Measurements from ENCODE around the gene APLP1. TPM values are rescaled to one million over a fixed set of nuclear protein-coding genes. Genes with fewer than 3 reads are reported as not detected.
A peak's percentile ranks its signal among the peaks of the same experiment; 100 is the strongest.
"Not testable (repeated sequence)": the region's sequence is repeated elsewhere in the genome, so short reads cannot be mapped to it uniquely, and the experiment has no call there.

The APLP1 gene
- total RNA-seq, 4 donors from 2014 or later, result 0.27 to 0.33 TPM; not detected in 2

DNA sequence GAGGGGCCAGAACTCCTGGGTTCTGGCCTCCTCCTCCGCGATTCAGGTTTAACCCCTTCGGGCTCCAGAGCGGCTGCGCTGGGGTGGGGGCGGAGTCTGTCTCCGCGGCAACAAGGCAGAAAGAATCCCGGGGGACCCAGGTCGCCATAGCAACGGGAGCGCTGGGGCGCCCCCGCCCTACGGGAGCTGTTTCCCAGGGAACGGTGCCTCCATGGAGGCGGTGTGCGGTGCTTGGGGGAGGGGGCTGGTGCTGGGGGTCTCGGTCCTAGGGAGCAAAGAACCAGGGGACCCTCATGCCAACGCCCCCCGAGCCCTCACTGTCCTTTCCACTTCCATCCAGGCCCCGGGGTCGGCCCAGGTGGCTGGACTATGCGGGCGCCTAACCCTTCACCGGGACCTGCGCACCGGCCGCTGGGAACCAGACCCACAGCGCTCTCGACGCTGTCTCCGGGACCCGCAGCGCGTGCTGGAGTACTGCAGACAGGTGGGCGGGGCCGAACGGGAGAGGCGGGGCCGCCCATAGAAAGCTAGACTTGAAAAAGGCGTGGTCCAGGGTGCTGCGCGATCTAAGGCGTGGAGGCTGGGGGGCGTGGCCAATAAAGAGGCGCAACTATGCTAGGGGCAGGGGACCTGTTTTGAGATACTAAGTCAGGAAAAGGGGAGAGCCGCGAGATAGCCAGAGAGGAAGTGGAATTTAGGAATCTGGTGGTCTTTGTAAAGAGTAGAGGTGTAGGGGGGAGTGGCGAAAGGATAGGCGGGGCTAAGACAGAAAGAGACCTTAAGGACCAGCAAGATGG, 1.2 kb downstream of the APLP1 start:
- no peak for DNase-seq
- intact Hi-C loops (cut with DNase I; ENCODE audit: low total_unique reads), result no loop called here

GRCh38 chr19:35870124-35870736, 1.9 kb downstream of the APLP1 start:
- in situ Hi-C loops (cut with MboI; ENCODE audit: low sequenced_read_pairs in 4 of 4); intact Hi-C loops (cut with DNase I; ENCODE audit: low total_unique reads); DNase-seq; H3K27ac ChIP-seq; H3K36me3 ChIP-seq; H3K9me3 ChIP-seq; ATAC-seq: not testable (repeated sequence)
- Histone ChIP-seq H3K4me3 (peak overlapping the region in 2 of 4 donors; percentile 17 to 40), H3K27me3 (peaks cover 36 to 52% (median 37%) of the 10 kb centered on the region in 3 donors), H3K4me1 (peaks cover 7 to 15% of the 10 kb centered on the region in 2 donors)

More for the DNA sequence above, 1.2 kb downstream of the APLP1 start:
- TF ChIP-seq, protein P1, sequence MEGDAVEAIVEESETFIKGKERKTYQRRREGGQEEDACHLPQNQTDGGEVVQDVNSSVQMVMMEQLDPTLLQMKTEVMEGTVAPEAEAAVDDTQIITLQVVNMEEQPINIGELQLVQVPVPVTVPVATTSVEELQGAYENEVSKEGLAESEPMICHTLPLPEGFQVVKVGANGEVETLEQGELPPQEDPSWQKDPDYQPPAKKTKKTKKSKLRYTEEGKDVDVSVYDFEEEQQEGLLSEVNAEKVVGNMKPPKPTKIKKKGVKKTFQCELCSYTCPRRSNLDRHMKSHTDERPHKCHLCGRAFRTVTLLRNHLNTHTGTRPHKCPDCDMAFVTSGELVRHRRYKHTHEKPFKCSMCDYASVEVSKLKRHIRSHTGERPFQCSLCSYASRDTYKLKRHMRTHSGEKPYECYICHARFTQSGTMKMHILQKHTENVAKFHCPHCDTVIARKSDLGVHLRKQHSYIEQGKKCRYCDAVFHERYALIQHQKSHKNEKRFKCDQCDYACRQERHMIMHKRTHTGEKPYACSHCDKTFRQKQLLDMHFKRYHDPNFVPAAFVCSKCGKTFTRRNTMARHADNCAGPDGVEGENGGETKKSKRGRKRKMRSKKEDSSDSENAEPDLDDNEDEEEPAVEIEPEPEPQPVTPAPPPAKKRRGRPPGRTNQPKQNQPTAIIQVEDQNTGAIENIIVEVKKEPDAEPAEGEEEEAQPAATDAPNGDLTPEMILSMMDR (IDR thresholded peaks at IDR 0.05 in 4 of 5, conservative IDR thresholded peaks at IDR 0.05 in 1 of 5), result no peak
- TF ChIP-seq POLR2A (IDR thresholded peaks at IDR 0.05), result no peak
- peaks cover 7 to 15% of the 10 kb centered on the region in 2 donors for H3K4me1 ChIP-seq
- H3K9me3 ChIP-seq, result no peaks in the 10 kb centered on the region
- peak overlapping the region in 3 of 4 donors; percentile 40 to 50 (median 44) for H3K4me3 ChIP-seq
- H3K27ac ChIP-seq, result no peak overlapping the region
- ATAC-seq, result no peak
- peaks cover 36 to 54% (median 37%) of the 10 kb centered on the region in 3 donors for H3K27me3 ChIP-seq
- H3K36me3 ChIP-seq, result no peaks in the 10 kb centered on the region
- in situ Hi-C loops (cut with MboI; ENCODE audit: low sequenced_read_pairs in 4 of 4), result no loop called here

- in situ Hi-C loops (cut with MboI; ENCODE audit: low sequenced_read_pairs in 4 of 4), result no loop called here
- Histone ChIP-seq H3K9me3 (no peaks in the 10 kb centered on the region), H3K36me3 (no peaks in the 10 kb centered on the region), H3K4me3 (no peak overlapping the region), H3K27ac (no peak overlapping the region), H3K4me1 (peaks cover 7 to 15% of the 10 kb centered on the region in 2 donors), H3K27me3 (peaks cover 36 to 46% (median 37%) of the 10 kb centered on the region in 3 donors)
- DNase-seq, result no peak
- intact Hi-C loops (cut with DNase I; ENCODE audit: low total_unique reads), result no loop called here
- ATAC-seq, result no peak
- TF ChIP-seq, protein P1 (IDR thresholded peaks at IDR 0.05 in 4 of 5, conservative IDR thresholded peaks at IDR 0.05 in 1 of 5), result no peak
- TF ChIP-seq POLR2A (IDR thresholded peaks at IDR 0.05), result no peak
Observed at GRCh38 chr19:35870798-35871197, 2.4 kb downstream of the APLP1 start.

- H3K9me3 ChIP-seq, result no peaks in the 10 kb centered on the region
- H3K27ac ChIP-seq, result no peak overlapping the region
- no peak for DNase-seq
- no peak for ATAC-seq
- H3K36me3 ChIP-seq, result no peaks in the 10 kb centered on the region
- in situ Hi-C loops (cut with MboI; ENCODE audit: low sequenced_read_pairs in 4 of 4), result no loop called here
- peaks cover 7 to 15% of the 10 kb centered on the region in 2 donors for H3K4me1 ChIP-seq
- H3K27me3 ChIP-seq, result peaks cover 37 to 40% (median 37%) of the 10 kb centered on the region in 3 donors
- no peak overlapping the region for H3K4me3 ChIP-seq
- TF ChIP-seq, protein P1 (IDR thresholded peaks at IDR 0.05 in 4 of 5, conservative IDR thresholded peaks at IDR 0.05 in 1 of 5), result no peak
- no peak for TF ChIP-seq POLR2A (IDR thresholded peaks at IDR 0.05)
- intact Hi-C loops (cut with DNase I; ENCODE audit: low total_unique reads), result no loop called here
Observed at GRCh38 chr19:35871611-35872010, 3.2 kb downstream of the APLP1 start.

DNA sequence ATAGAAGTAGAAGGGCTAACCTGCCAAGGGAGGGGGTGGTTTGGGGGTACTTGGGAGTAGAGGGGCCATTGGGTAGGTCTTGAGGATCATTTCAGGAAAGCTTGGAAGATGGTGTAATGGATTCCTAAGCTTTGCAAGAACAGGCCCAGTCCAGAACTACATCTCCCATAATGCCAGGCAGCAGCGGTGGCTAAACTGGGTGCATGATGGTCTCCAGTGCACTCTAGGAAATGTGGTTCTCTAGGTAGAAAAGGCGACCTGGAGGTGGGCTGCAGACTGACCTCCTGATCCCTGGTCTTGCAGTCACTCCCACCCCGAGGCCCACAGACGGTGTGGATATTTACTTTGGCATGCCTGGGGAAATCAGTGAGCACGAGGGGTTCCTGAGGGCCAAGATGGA, 3.8 kb downstream of the APLP1 start:
- ATAC-seq, result no peak
- intact Hi-C loops (cut with DNase I; ENCODE audit: low total_unique reads) (no loop called here), in situ Hi-C loops (cut with MboI; ENCODE audit: low sequenced_read_pairs in 4 of 4) (no loop called here)
- H3K9me3 ChIP-seq, result no peaks in the 10 kb centered on the region
- peaks cover 37 to 39% (median 38%) of the 10 kb centered on the region in 3 donors for H3K27me3 ChIP-seq
- H3K4me3 ChIP-seq, result no peak overlapping the region
- H3K27ac ChIP-seq, result no peak overlapping the region
- no peak for TF ChIP-seq POLR2A (IDR thresholded peaks at IDR 0.05)
- TF ChIP-seq, protein P1 (IDR thresholded peaks at IDR 0.05 in 4 of 5, conservative IDR thresholded peaks at IDR 0.05 in 1 of 5), result no peak
- H3K36me3 ChIP-seq, result no peaks in the 10 kb centered on the region
- no peak for DNase-seq
- peaks cover 7 to 15% of the 10 kb centered on the region in 2 donors for H3K4me1 ChIP-seq

Data from gastrocnemius medialis (tissue), 4 donors.